Neural cell (in vitro differentiated cells): ENCODE measurements around the gene PRPF40A.

Experiments
- EP300 ChIP-seq: fragments of 450-650 bp; conservative IDR thresholded peaks from 2 replicates; pipeline ENCODE4 v1.6.1; 2014; ENCODE audit warnings: antibody characterized with exemption, mild to moderate bottlenecking, moderate library complexity; ENCODE audit not compliant: poor library complexity, severe bottlenecking
- EZH2 ChIP-seq: fragments of 200-600, 300-800 bp; shearing (Covaris generic), sonication (generic); IDR thresholded peaks from 2 replicates; pipeline ENCODE4 v1.6.1; 2014; ENCODE audit warnings: antibody characterized with exemption, low read length, borderline replicate concordance, mild to moderate bottlenecking; ENCODE audit not compliant: insufficient read depth, poor library complexity, severe bottlenecking
- MXI1 ChIP-seq: fragments of 450-650 bp; conservative IDR thresholded peaks from 2 replicates; pipeline ENCODE4 v1.6.1; 2014; ENCODE audit warnings: antibody characterized with exemption, mild to moderate bottlenecking; ENCODE audit not compliant: poor library complexity, severe bottlenecking
- POLR2AphosphoS5 ChIP-seq: IDR thresholded peaks from 2 replicates; pipeline ENCODE4 v1.6.1; 2012
- RAD21 ChIP-seq: fragments of 450-650 bp; conservative IDR thresholded peaks from 2 replicates; pipeline ENCODE4 v1.6.1; 2014; ENCODE audit warnings: antibody characterized with exemption, mild to moderate bottlenecking, moderate library complexity
- SMC3 ChIP-seq: fragments of 450-650 bp; conservative IDR thresholded peaks from 2 replicates; pipeline ENCODE4 v1.6.1; 2014; ENCODE audit warnings: antibody characterized with exemption, mild to moderate bottlenecking, moderate library complexity; ENCODE audit not compliant: poor library complexity
- TAF1 ChIP-seq: IDR thresholded peaks from 2 replicates; pipeline ENCODE4 v1.6.1; 2012; ENCODE audit warnings: low read depth
- TF ChIP-seq, protein P1 (sequence below): fragments of 450-650 bp; IDR thresholded peaks from 2 replicates; pipeline ENCODE4 v1.5.1; 2014; ENCODE audit warnings: antibody characterized with exemption, mild to moderate bottlenecking, moderate library complexity; ENCODE audit not compliant: poor library complexity, severe bottlenecking
- TF ChIP-seq, protein P2 (sequence below): IDR thresholded peaks from 2 replicates; pipeline ENCODE4 v1.6.1; 2012; ENCODE audit warnings: borderline replicate concordance

DNA sequence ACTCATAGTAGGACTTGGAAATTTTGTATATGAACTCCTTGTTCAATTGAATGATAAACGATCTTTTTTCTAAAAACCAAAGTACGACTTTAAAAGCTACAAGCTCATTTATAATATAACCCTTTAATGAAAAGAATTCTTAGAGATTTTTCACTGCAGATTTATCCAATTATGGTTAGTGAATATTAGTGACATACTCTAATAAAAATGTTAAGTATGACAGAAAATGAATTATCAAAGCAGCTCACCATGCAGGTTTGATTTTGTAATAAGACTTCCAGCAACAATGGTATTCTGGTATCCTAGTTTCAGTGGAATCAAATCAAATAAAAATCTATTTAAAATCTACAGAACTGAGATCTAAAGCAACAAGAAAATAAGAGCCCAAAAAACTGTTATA is 38.5 kb downstream of the PRPF40A start:
- TF ChIP-seq, protein P1, sequence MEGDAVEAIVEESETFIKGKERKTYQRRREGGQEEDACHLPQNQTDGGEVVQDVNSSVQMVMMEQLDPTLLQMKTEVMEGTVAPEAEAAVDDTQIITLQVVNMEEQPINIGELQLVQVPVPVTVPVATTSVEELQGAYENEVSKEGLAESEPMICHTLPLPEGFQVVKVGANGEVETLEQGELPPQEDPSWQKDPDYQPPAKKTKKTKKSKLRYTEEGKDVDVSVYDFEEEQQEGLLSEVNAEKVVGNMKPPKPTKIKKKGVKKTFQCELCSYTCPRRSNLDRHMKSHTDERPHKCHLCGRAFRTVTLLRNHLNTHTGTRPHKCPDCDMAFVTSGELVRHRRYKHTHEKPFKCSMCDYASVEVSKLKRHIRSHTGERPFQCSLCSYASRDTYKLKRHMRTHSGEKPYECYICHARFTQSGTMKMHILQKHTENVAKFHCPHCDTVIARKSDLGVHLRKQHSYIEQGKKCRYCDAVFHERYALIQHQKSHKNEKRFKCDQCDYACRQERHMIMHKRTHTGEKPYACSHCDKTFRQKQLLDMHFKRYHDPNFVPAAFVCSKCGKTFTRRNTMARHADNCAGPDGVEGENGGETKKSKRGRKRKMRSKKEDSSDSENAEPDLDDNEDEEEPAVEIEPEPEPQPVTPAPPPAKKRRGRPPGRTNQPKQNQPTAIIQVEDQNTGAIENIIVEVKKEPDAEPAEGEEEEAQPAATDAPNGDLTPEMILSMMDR: no peak
- TF ChIP-seq EZH2 (no peak), RAD21 (no peak), POLR2AphosphoS5 (no peak), TAF1 (no peak), SMC3 (no peak), MXI1 (no peak), EP300 (no peak)
- TF ChIP-seq, protein P2, sequence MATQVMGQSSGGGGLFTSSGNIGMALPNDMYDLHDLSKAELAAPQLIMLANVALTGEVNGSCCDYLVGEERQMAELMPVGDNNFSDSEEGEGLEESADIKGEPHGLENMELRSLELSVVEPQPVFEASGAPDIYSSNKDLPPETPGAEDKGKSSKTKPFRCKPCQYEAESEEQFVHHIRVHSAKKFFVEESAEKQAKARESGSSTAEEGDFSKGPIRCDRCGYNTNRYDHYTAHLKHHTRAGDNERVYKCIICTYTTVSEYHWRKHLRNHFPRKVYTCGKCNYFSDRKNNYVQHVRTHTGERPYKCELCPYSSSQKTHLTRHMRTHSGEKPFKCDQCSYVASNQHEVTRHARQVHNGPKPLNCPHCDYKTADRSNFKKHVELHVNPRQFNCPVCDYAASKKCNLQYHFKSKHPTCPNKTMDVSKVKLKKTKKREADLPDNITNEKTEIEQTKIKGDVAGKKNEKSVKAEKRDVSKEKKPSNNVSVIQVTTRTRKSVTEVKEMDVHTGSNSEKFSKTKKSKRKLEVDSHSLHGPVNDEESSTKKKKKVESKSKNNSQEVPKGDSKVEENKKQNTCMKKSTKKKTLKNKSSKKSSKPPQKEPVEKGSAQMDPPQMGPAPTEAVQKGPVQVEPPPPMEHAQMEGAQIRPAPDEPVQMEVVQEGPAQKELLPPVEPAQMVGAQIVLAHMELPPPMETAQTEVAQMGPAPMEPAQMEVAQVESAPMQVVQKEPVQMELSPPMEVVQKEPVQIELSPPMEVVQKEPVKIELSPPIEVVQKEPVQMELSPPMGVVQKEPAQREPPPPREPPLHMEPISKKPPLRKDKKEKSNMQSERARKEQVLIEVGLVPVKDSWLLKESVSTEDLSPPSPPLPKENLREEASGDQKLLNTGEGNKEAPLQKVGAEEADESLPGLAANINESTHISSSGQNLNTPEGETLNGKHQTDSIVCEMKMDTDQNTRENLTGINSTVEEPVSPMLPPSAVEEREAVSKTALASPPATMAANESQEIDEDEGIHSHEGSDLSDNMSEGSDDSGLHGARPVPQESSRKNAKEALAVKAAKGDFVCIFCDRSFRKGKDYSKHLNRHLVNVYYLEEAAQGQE: no peak
